K562 (cell line): Measurements from ENCODE around the gene RRP7A. TPM values are rescaled to one million over a fixed set of nuclear protein-coding genes. Genes with fewer than 3 reads are reported as not detected.

Experiments used
- BRD4 ChIP-seq: fragments of 200-600 bp; sonication (generic); IDR thresholded peaks from 2 replicates; pipeline ENCODE4 v1.6.1; 2017; ENCODE audit warnings: inconsistent platforms
- COPS2 ChIP-seq: fragments of 450-650 bp; conservative IDR thresholded peaks from 2 replicates; pipeline ENCODE4 v1.6.1; 2016; ENCODE audit warnings: mild to moderate bottlenecking, moderate library complexity
- EZH2 ChIP-seq: IDR thresholded peaks from 2 replicates; pipeline ENCODE4 v1.6.1; 2012; ENCODE audit warnings: low read depth, mild to moderate bottlenecking, inconsistent platforms, low read length, borderline replicate concordance
- FOXK1 ChIP-seq: sonication (generic); formaldehyde crosslinking; IDR thresholded peaks from 2 replicates; pipeline ENCODE4 v1.8.0; 2022; ENCODE audit warnings: missing genetic modification reagents, mild to moderate bottlenecking, borderline replicate concordance
- FOXK2 ChIP-seq, 2 experiments: fragments of 450-650 bp; IDR thresholded peaks in 1 of 2; conservative IDR thresholded peaks in 1 of 2; 2 replicates each; pipeline ENCODE4 v1.6.1; 2016; ENCODE audit warnings: low read depth in 2 of 2, mild to moderate bottlenecking in 1 of 2
- GTF3C2 ChIP-seq: IDR thresholded peaks from 3 replicates; pipeline ENCODE4 v1.6.1; 2011; ENCODE audit warnings: borderline replicate concordance, mild to moderate bottlenecking, moderate library complexity; ENCODE audit not compliant: insufficient read length; ENCODE audit errors: extremely low read depth
- HDAC1 ChIP-seq, 2 experiments: fragments of 450-650 bp; IDR thresholded peaks; 2 replicates each; pipeline ENCODE4 v1.6.1; 2016 to 2017; ENCODE audit warnings: inconsistent platforms in 1 of 2, mild to moderate bottlenecking in 1 of 2, moderate library complexity in 1 of 2
- MNT ChIP-seq, 2 experiments: fragments of 450-650 bp; conservative IDR thresholded peaks; 2 replicates each; pipeline ENCODE4 v1.6.1; 2017; ENCODE audit warnings: mild to moderate bottlenecking in 2 of 2, moderate library complexity in 2 of 2
- MTA1 ChIP-seq: fragments of 450-650 bp; IDR thresholded peaks from 2 replicates; pipeline ENCODE4 v1.6.1; 2017; ENCODE audit warnings: borderline replicate concordance
- NEUROD1 ChIP-seq: fragments of 150-350 bp; IDR thresholded peaks from 2 replicates; pipeline ENCODE4 v1.6.1; 2014; ENCODE audit warnings: borderline replicate concordance, low read length, low read depth; ENCODE audit not compliant: partially characterized antibody
- NRF1 ChIP-seq, 2 experiments: fragments of 450-650 bp; IDR thresholded peaks in 1 of 2; conservative IDR thresholded peaks in 1 of 2; 2 replicates each; pipeline ENCODE4 v1.6.1; 2014; ENCODE audit warnings: mild to moderate bottlenecking in 2 of 2
- PPARD ChIP-seq: fragments of 250-450 bp; sonication (Bioruptor Pico); IDR thresholded peaks from 2 replicates; pipeline ENCODE4 v1.8.0; 2022; ENCODE audit warnings: inconsistent platforms, mild to moderate bottlenecking, moderate library complexity
- SP2 ChIP-seq: IDR thresholded peaks from 2 replicates; pipeline ENCODE4 v1.6.1; 2011; ENCODE audit warnings: mild to moderate bottlenecking, low read depth, low read length, moderate library complexity; ENCODE audit not compliant: poor library complexity, severe bottlenecking; ENCODE audit errors: extremely low read depth
- TBP ChIP-seq: optimal IDR thresholded peaks from 2 replicates; pipeline ENCODE3; 2011; ENCODE audit warnings: low read depth, low read length, improper control_type of control experiment
- ZBTB33 ChIP-seq: sonication (generic); formaldehyde crosslinking; IDR thresholded peaks from 2 replicates; pipeline ENCODE4 v1.8.1; 2023; ENCODE audit warnings: mild to moderate bottlenecking, missing genetic modification reagents
- ZFP36 ChIP-seq: fragments of 150-350 bp; IDR thresholded peaks from 2 replicates; pipeline ENCODE4 v1.6.1; 2018; ENCODE audit warnings: low read length, low read depth; ENCODE audit not compliant: partially characterized antibody
- ZKSCAN1 ChIP-seq: fragments of 150-350 bp; IDR thresholded peaks from 2 replicates; pipeline ENCODE4 v1.6.1; 2016; ENCODE audit warnings: low read depth, low read length
- ZNF449 ChIP-seq: fragments of 250-450 bp; sonication (Bioruptor Pico); IDR thresholded peaks from 2 replicates; pipeline ENCODE4 v1.8.0; 2022; ENCODE audit warnings: moderate library complexity, mild to moderate bottlenecking, inconsistent platforms
- polyA plus RNA-seq, 8 experiments: library from polyadenylated mRNA; depleted of rRNA in 4 of 8; stranded (reverse) in 5 of 8; unstranded in 3 of 8; fragments of >200 nt; fragmentation: Nextera tagmentation in 2 of 8; fragmentation: Illumina TruSeq in 1 of 8; extraction: Ambion mirVana in 2 of 8; extraction: Trizol in 1 of 8; gene quantifications; 2 replicates each; pipeline versions ENCODE4 v1.2.1 to v1.2.3, GENCODE V29; 2011 to 2014; ENCODE audit warnings: inconsistent platforms in 1 of 8, missing spikeins in 1 of 8
- total RNA-seq, 7 experiments: library from RNA; depleted of rRNA in 6 of 7; stranded (reverse); fragments of >200 nt in 6 of 7; fragmentation: Illumina TruSeq in 2 of 7; extraction: Trizol in 2 of 7; gene quantifications; 2 replicates each; pipeline versions ENCODE4 v1.2.1 to v1.2.3, GENCODE V29; 2011 to 2021; ENCODE audit warnings: low replicate concordance in 1 of 7

The RRP7A gene
- total and polyA plus RNA-seq, 9 of the 15 experiments (the other 6 are each of a cell fraction or from before 2014, with no cell fraction given): 3.4 to 74.1 (median 40.3) TPM

GRCh38 chr22:42500161-42500835, 19.3 kb downstream of the RRP7A start (continued):
- TF ChIP-seq NEUROD1 (no peak), HDAC1 (IDR thresholded peaks at IDR 0.05) (peak in 1 of 2 experiments; percentile 45; a peak in 1 of 4 replicates), FOXK1 (CRISPR knock-in tag) (no peak), NRF1 (conservative IDR thresholded peaks at IDR 0.05 in 1 of 2, IDR thresholded peaks at IDR 0.05 in 1 of 2) (peak; percentile 60 to 64), GTF3C2 (no peak), MTA1 (no peak), MNT (conservative IDR thresholded peaks at IDR 0.05) (peak in 1 of 2 experiments; percentile 41; a peak in 1 of 4 replicates), FOXK2 (conservative IDR thresholded peaks at IDR 0.05 in 1 of 2, IDR thresholded peaks at IDR 0.05 in 1 of 2; ENCODE audit: low read depth in 2 of 2) (no peak), TBP (peak; percentile 81), EZH2 (no peak), SP2 (no peak), COPS2 (no peak), ZBTB33 (CRISPR knock-in tag) (no peak), ZFP36 (no peak), PPARD (CRISPR knock-in tag) (no peak), BRD4 (no peak), ZNF449 (CRISPR knock-in tag) (no peak), ZKSCAN1 (no peak)
